NCI-H2081 treated with DMSO at 0.1 percent for 48 hours (cell line): ENCODE data around the gene FXYD4.
"Not testable (repeated sequence)": the region's sequence is repeated elsewhere in the genome, so short reads cannot be mapped to it uniquely, and the experiment has no call there.

ENCODE experiments used
- DNase-seq: peaks from one replicate; lab custom pipeline; 2025; lab: John Stamatoyannopoulos, UW

Gene FXYD4, protein sequence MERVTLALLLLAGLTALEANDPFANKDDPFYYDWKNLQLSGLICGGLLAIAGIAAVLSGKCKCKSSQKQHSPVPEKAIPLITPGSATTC

DNA sequence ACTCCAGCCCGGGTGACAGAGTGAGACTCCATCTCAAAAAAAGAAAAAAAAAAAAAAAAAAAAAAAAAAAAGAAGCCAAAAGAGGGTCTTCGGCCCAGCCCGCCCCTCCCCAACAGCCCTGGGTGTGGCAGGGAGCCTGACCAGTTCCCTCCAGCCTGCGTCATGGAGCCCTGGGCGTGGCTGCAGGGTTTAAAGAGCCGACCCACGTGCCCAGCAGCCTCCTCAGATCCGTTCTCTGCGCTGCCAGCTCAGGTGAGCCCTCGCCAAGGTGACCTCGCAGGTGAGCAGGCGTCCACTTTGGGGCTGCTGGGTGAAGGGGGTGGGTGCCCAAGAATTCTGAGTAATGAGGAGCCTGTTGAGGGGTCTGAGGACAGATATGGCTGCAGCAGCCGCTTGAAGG is at the start of gene FXYD4:
TSS of gene FXYD4 (plus strand) at position 219 of the 400 bp plus-strand sequence. CDS start 2,111 bp downstream, outside the sequence.
- DNase-seq: no peak

DNA sequence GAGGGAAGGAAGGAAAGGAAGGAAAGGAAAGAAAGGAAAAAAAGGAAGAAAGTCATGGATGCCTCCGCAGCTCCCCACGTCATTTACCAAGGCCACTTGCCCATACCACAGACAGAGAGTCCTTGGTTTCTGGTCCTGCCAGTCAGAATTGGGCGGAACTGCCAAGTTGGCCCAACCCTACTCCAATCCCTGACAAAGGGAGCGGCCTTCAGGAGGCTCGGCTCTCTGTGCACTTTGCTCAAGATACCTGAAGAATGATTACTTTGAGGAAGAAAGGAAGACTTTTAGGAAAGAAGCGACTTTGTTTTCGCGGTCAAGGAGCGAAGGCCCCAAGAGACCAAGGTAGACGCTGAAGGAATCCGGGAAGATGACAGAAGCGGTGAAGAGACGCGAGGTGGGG is 49.1 kb upstream of the FXYD4 start:
- DNase-seq: no peak

DNA sequence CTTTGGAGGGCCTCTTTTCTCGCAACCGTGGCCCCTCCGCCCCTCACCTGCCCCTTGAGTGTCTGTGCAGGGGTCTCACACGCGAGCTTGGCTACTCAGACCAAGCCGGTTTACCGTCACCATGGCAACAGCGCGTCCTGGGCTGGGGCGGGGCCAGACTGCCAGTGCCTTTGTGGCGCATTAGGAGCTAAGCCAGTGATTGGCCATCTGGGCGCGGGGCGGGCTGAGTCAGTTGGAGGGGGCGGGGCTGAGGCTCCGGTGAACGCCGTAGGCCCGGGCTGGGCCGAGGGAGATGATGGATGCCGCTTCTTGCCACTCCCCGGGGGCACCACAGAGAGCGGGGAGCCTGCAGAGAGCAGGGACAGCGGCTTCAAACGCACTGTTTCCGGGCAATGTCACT is 48.7 kb upstream of the FXYD4 start:
- DNase-seq: no peak

DNA sequence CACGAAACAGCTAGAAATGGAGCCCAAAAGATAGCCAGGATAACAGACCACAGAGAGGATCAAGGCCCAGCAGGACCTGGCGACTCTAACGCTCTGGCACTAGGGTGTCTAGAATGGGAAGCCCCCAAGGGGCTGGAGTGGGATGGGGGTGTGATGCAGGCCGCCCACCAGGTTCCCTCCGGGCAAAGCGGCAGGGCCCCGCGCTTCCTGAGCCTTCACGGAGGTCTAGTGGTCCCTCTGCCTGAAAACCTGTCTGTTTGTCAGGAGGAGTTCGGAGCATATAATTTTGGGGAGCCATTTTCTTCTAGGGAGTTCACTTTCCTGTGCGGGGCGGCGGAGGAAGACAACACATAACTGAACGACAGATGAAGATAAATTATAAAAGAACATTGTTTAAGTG is 48.2 kb upstream of the FXYD4 start:
- no peak for DNase-seq

DNA sequence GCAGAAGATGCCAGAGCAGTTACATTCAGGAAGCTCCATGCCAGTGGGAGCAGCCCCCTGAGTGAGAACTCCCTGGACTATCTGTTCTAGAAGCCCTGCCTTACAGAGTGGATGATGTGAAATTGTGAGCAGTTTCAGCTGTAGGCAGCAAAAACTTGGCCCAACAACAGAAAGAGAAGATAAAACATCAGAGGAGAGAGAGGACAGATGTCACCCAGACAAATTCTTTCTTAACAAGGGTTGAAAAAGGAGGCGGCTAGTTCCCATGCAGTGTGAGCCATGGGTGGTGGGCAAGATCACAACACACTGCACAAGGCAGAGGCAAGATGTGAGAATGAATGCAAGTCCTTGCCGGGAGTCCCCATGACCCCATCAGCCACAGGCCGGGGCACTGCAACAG is 46.6 kb upstream of the FXYD4 start:
- DNase-seq: no peak

DNA sequence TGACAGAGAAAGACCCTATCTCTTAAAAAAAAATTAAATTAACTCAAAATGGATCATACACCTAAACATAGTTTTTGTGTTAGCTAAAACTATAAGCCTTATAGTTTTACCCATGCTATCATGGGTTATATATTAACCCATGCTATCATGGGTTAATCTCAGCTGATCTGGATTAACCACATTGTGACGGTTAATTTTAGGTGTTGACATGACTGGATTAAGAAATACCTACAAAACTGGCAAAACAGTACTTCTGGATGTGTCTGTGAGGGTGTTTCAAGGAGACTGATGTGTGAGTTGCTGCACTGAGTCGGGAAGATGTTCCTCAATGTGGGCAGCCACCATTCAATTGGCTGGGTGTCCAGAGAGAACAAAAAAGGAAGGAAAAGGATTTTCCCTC is 44.3 kb upstream of the FXYD4 start:
- DNase-seq: no peak

DNA sequence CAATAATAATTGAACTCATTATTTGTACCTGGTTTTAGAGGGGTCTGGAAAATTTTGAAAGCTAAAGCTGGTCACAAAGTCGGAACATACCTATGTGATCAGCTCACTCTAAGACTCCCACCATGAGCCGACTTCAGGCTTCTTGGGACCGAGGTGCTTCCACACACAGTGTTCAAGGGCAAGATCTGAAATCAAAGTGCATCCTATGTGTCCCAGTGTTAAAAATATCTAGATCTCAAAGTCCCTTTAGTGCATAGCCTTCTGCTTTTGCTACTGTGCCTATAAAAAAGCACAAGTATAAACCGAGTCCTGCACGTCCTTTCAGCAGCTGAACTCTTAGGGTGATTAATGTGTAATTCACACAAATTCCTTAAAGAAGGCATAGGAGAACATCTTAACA is 43.5 kb upstream of the FXYD4 start:
- no peak for DNase-seq

DNA sequence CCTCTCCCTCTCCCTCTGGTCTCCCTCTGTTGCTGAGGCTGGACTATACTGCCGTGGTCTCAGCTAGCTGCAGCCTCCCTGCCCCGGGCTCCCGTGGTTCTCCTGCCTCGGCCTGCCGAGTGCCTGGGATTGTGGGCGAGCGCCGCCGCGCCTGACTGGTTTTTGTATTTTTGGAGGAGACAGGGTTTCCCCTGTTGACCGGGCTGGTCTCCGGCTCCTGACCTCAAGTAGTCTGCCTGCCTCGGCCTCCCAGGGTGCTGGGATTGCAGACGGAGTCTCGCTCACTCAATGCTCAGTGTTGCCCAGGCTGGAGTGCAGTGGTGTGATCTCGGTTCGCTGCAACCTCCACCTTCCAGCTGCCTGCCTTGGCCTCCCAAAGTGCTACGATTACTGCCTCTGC is 42.6 kb upstream of the FXYD4 start:
- not testable (repeated sequence) for DNase-seq

DNA sequence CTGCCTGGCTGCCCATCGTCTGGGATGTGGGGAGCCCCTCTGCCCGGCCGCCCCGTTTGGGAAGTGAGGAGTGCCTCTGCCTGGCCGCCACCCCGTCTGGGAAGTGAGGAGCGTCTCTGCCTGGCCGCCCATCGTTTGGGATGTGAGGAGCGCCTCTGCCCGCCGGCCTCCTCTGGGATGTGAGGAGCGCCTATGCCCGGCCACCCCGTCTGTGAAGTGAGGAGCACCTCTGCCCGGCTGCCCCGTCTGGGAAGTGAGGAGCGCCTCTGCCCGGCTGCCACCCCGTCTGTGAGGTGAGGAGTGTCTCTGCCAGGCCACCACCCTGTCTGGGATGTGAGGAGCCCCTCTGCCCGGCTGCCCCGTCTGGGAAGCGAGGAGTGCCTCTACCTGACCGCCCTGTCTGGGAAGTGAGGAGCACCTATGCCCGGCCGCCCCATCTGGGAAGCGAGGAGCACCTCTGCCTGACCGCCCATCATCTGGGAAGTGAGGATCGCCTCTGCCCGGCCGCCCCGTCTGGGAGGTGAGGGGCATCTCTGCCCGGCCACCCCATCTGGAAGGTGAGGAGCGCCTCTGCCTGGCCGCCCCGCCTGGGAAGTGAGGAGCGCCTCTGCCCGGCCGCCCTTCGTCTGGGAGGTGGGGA is 42.1 kb upstream of the FXYD4 start:
- DNase-seq: not testable (repeated sequence)

DNA sequence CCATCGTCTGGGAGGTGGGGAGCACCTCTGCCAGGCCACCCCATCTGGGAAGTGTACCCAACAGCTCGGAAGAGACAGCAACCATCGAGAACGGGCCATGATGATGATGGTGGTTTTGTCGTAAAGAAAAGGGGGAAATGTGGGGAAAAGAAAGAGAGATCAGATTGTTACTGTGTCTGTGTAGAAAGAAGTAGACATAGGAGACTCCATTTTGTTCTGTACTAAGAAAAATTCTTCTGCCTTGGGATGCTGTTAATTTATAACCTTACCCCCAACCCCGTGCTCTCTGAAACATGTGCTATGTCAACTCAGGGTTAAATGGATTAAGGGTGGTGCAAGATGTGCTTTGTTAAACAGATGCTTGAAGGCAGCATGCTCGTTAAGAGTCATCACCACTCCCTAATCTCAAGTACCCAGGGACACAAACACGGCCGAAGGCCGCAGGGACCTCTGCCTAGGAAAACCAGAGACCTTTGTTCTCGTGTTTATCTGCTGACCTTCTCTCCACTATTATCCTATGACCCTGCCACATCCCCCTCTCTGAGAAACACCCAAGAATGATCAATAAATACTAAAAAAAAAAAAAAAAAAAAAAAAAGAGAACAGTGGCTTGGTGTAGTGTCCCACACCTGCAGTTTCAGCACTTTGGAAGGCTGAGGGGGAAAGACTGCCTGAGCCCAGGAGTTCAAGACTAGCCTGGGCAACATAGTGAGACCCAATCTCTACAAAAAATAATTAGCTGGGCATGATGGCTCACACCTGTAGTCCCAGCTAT is 41.2 kb upstream of the FXYD4 start:
- DNase-seq: not testable (repeated sequence)

DNA sequence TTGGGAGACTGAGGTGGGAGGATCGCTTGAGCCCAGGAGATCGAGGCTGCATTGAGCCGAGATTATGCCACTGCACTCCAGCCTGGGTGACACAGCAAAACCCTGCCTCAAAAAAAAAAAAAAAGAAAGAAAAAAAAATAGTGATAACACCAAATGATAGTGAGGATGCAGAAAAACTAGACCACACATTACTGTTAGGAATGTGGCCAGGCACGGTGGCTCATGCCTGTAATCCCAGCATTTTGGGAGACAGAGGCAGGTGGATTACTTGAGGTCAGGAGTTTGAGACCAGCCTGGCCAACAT is 40.7 kb upstream of the FXYD4 start:
- DNase-seq: not testable (repeated sequence)

DNA sequence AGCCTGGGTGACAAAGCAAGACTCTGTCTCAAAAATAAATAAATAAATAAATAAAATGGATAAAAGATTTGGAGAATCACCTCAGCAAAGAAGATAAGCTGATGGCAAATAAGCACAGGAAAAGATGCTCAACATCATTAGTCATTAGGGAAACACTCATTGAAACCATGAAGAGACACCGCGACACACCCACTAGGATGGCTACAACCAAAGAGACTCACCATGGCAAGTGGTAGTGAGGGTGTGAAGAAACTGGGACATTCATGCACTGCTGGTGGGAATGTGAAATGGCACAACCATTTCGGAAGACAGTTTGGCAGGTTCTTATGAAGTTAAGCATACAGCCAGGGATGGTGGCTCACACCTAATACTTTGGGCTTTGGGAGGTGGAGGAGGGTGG is 37.8 kb upstream of the FXYD4 start:
- no peak for DNase-seq

DNA sequence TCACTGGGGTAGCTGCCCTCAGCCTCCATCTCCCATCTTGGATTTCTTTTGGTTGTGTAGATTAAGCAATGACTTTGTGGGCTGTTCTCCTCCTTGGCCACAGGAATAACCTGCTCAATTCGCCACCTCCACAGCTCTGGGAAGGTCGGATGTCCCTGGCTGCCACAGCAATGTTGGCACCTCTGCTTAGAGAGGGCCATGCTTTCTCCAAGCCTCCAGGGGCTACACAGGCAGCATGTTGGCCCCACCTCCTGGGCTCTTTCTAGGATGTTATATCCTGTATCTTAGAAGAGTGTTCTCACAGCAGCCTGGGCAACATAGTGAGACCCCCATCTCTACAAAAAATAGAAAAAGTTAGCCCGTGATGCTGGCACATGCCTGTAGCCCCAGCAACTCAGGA is 35.4 kb upstream of the FXYD4 start:
- no peak for DNase-seq

DNA sequence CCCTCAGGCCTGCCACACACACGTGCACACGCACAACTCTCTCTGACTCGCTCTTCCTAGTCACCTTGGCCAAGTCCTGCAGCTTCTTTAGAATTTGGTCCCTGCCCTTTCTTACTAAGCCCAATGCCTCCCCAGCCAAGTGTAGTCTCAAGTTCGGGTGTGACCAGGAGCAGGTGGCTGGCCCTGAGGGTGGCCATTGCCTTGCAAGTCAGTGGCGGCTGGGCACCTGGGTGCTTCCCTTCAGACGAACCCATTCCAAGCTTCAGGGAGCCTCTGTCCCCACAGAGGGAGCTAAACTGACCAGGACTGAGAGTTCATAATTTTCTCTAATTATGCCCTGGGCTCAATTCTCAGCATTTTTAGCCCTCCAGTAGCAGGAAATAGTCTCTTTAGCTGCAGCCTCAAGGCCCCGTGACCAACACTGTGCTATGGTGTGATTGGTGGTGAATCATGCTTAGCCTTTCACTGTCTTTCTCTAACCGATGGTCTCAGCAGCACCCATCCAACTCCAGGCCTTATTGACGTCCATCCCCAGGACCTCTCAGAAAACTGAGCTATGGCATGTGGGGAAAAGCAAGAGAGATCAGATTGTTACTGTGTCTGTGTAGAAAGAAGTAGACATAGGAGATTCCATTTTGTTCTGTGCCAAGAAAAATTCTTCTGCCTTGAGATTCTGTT is 34.7 kb upstream of the FXYD4 start:
- no peak for DNase-seq

DNA sequence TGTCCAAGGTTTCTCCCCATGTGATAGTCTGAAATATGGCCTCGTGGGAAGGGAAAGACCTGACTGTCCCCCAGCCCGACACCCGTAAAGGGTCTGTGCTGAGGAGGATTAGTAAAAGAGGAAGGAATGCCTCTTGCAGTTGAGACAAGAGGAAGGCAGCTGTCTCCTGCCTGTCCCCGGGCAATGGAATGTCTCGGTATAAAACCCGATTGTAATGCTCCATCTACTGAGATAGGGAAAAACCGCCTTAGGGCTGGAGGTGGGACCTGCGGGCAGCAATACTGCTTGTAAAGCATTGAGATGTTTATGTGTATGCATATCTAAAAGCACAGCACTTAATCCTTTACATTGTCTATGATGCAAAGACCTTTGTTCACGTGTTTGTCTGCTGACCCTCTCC is 33.9 kb upstream of the FXYD4 start:
- not testable (repeated sequence) for DNase-seq

DNA sequence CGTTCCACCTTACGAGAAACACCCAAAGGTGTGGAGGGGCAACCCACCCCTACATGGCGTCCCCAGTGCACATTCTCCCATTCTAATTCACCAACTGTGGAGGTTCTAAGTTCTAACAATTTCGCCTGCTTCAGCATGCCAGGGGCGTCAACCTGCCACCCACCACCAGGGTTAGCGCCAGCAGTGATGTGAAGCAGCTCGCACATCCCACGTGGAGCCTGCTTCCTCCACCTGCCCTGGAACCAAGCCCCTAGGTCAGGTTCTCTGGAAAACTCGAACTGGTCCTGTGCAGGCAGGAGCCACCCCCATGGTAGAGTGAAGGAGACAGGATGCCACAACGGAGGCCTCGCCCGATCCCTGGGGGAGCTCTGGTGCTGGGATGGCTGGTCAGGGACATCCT is 33.3 kb upstream of the FXYD4 start:
- DNase-seq: no peak

DNA sequence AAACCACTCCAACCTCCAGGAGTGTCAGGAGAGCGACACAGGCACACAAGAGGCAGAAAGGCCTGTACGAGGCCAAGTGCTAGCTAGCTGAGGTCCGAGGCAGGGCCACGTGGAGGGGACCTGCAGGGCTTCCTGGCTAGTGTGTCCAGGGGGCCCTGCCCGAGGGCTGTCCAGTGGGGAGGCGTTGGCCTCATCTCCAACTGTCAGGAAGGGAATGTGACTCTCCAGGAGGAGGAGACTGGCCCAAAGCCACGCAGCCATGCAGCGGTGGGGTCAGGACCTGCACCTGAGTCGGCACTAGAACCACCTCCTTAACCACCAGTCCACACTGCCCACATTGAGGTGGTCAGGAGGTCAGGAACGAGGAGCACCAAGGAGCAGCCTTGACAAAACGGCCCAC is 32.3 kb upstream of the FXYD4 start:
- no peak for DNase-seq

DNA sequence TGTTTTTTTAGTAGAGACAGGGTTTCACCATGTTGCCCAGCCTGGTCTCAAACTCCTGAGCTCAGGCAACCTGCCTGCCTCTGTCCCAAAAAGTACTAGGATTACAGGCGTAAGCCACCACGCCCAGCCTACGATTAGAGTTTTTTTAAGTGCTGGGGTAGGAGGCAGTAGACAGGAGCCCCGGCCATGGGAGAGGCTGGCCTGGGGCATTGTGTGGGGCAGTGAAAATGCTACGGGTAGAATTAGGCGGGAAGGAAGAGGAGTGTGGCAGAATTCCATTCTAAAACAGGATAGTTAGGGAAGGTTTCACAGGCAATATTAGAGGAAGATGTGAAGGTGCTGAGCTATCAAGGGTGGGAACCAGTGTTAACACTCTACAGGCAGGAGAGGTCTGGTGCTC is 31.3 kb upstream of the FXYD4 start:
- no peak for DNase-seq

DNA sequence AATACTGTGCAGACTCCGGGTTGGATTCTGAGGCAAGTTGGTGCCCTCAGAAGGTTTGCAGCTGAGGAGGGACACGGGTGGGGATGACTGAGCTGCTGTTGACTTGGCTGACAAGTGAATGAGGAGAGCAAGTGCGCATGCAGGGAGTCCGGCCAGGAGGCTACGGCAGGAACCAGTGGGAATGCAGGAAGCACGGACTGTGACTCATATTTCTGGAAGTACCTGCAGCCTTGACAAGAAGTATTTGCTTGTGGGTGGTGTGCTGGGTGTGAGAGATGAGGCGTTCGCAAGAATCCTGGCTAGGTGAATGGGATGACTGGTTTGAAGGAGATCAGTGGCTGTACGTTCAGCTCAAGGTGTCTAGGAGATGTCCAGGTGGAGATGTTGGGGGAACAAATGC is 30.8 kb upstream of the FXYD4 start:
- DNase-seq: no peak

DNA sequence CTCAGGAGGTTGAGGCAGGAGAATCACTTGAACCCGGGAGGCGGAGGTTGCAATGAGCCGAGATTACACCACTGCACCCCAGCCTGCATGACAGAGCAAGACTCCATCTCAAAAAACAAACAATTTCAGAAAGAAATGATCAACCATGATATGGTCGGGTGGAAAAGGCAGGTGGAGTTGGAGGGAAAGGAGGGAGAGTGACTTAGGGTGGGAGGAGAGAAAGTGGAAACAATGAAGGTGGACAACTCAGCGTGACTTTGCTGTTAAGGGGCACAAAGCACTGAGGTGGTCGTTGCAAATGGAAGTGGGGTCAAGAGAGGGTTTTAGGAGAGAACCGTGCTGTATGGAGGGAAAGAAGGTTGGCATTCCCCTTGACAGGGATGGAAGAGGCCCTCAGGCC is 30.0 kb upstream of the FXYD4 start:
- DNase-seq: no peak

DNA sequence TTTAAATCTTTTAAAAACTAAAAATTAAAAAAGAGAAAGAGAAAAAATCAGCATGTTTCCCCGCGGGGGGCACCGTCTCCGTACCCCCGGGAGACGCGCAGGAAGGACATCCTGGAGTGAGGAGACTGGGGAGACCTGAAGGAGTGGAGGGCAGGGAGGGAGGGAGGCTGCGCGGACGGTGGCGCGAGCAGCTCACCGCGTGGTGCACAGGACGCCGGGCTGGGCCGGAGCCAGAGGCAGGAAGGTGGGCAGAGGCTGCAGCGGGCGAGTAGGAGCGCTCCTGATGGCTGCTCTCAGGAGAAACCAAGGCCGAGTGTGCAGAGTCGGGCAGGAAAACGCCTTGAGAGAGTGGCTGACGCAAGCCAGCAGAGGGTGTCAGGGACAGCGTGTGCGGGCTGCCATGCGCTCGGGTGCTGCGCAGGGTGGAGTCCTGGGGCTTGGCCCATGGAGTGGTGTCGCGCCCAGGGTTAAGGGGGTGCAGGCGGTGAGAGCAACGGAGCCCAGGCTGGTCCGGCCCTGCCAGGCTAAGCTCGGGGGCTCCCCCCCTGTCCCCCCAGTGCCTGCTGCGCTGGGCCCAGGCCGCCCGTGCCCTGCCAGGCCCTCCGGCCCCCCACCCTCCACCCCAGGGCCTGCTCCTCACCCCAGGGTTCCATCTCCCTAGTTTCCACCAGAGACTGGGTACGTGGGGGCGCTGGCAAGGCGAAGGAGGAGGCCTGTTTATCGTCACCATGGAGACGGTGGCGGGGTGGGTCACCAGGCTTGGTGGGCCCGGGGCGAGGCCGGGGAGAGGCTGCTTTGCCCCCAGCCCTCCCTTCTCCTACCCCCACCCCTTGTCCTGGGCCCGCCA is 28.9 kb upstream of the FXYD4 start:
- DNase-seq: no peak

DNA sequence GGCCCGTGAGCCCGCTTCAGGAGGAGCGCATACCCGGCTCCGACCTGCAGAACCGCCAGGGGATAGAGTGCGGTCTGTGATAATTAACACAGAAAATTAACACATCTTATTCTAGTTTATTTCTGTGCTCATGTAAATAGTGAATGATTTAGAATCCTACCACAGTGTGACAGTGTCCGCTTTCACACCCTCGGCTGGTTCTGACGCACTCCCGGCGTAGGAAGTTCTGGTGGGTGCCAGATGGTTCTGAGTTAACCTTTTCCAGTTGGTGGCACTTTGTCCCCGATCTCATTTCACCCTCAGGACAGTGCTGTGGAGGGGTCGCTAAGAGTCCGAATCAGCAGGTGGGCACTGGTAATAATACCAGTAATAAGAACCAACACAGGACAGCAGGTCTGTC is 28.3 kb upstream of the FXYD4 start:
- DNase-seq: no peak
